KG1 (cell line): ENCODE results near the gene LRCH4.

Experiments
- DNase-seq: peaks from one replicate; lab custom pipeline; 2025; lab: John Stamatoyannopoulos, UW

The LRCH4 gene

GRCh38 chr7:100585511-100586265 is at the start of gene LRCH4:
TSS of gene LRCH4 (minus strand) at chr7:100586129. CDS start at chr7:100586100, 29 bp downstream.
- no peak for DNase-seq

- no peak for DNase-seq
These were observed 47.2 kb upstream of the LRCH4 start for GRCh38 chr7:100632951-100633717.

GRCh38 chr7:100630066-100630465 is 44.1 kb upstream of the LRCH4 start:
- no peak for DNase-seq

GRCh38 chr7:100629117-100629716 is 43.3 kb upstream of the LRCH4 start:
- DNase-seq: no peak

GRCh38 chr7:100627238-100627549 is 41.3 kb upstream of the LRCH4 start:
- DNase-seq: no peak

- no peak for DNase-seq
These were observed 40.8 kb upstream of the LRCH4 start for GRCh38 chr7:100626530-100627237.

GRCh38 chr7:100626055-100626454 is 40.1 kb upstream of the LRCH4 start:
- DNase-seq: no peak

- DNase-seq: no peak
These were observed 38.3 kb upstream of the LRCH4 start for GRCh38 chr7:100623951-100624824.

GRCh38 chr7:100621554-100621953 is 35.6 kb upstream of the LRCH4 start:
- DNase-seq: no peak

GRCh38 chr7:100620804-100621203 is 34.9 kb upstream of the LRCH4 start:
- no peak for DNase-seq

- no peak for DNase-seq
These were observed 34.3 kb upstream of the LRCH4 start for GRCh38 chr7:100620239-100620638.

GRCh38 chr7:100614308-100614861 is 28.5 kb upstream of the LRCH4 start:
- DNase-seq: no peak

GRCh38 chr7:100613412-100614175 is 27.7 kb upstream of the LRCH4 start:
- DNase-seq: no peak

GRCh38 chr7:100612730-100613390 is 26.9 kb upstream of the LRCH4 start:
- no peak for DNase-seq

GRCh38 chr7:100611983-100612729 is 26.2 kb upstream of the LRCH4 start, which contains the start of gene MOSPD3:
TSS of gene MOSPD3 (plus strand) at chr7:100612540. CDS start at chr7:100612792, 252 bp downstream.
- peak; percentile 83 for DNase-seq

- DNase-seq: no peak
These were observed 24.0 kb upstream of the LRCH4 start for GRCh38 chr7:100609958-100610357.

- no peak for DNase-seq
These were observed 21.2 kb upstream of the LRCH4 start for GRCh38 chr7:100607111-100607510.

GRCh38 chr7:100606313-100606712 is 20.4 kb upstream of the LRCH4 start:
- DNase-seq: no peak
